Hypothalamus (tissue), 51 donors: ENCODE measurements around the gene UFC1.

Experiments used
- DNase-seq, 51 donors: peaks; one replicate each; lab custom pipeline; 2025; lab: John Stamatoyannopoulos, UW

The UFC1 gene

DNA sequence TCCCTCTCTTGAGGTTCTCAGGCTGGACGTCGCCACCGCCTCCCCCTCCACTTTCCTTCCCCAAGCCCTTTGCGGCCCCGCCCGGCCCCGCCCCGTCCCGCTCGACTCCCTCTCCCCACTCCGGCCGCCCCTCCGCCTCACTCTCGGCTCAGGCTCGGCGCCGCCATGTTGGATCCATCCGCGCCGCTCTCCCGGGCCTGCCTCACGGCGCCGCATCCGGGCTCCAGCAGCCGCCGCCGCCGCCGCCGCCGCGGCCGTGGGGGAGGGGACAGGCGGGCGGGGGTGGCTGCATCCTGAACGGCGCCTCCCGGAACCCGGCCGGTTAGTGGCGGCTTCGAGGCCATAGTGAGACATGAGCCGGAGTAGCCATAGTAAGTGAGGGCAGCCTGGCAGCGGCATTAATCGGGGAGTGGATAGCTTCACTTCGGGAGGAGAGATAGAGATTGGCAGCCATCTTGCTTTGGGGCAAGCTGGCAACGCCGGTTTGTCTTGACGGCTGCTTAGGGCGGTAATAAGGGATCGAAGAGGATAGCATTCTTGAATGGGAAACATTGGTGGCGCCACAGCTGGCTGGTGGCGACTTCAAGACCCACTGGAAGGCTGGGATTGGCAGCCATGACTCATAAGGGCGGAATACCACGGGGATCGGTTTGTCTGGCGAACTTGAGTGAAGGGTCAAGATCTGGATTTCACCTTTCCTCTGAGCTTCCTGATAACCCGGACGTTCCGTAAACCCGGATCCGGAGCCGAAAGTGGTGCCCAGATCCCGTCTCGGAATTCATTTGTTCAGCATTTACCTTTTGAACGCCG lies 21.2 kb upstream of the UFC1 start, which contains the start of gene DEDD:
Gene DEDD, minus strand, starts transcription at position 258 of the 810 bp plus-strand sequence. CDS start 8,205 bp downstream, outside the sequence.
- peak; percentile 63 to 97 (median 89) for DNase-seq

DNA sequence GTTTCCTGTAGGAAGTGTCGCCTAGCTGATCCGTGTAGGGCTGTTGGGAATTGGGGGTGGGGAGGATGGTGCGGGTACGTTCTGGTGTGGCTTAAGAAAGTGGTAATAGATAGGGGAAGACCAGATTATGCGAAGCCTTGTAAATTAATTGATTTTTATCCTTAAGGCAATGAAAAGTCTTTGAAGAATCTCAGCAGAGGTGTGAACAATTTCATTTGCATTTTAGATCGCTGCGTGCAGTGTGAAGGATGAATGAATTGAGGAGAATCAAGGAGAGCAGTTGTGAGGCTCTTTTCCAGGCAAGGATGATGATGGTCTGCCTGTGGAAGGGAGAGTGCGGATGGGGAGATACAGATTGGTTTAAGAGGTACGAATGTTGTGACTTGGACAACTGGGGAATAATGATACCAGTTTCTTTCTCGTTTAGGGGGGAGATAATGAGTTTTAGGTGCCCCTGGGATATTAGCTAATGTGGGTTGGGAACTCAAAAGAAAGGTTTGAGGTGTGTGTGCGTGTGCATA lies 20.5 kb upstream of the UFC1 start:
- peak in 1 of 51 donors; percentile 7 for DNase-seq

DNA sequence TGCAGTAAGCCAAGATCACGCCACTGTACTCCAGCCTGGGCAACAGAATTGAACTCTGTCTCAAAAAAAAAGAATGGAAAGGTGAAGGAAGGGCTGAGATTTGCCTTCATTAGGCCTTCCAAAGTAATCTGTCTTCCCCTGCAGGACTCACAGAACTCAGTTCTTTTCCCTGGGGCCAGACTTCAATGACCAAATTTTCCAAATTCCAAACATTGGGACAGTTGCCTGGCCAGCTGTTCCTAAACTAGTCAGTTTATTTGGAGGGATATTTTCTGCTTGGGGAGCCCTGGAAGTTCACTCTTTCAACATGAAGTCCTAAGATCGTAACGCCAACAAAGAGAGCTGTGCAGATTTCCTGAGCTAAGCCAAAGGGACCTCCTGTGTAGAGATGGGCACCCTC lies 15.9 kb upstream of the UFC1 start:
- no peak for DNase-seq

DNA sequence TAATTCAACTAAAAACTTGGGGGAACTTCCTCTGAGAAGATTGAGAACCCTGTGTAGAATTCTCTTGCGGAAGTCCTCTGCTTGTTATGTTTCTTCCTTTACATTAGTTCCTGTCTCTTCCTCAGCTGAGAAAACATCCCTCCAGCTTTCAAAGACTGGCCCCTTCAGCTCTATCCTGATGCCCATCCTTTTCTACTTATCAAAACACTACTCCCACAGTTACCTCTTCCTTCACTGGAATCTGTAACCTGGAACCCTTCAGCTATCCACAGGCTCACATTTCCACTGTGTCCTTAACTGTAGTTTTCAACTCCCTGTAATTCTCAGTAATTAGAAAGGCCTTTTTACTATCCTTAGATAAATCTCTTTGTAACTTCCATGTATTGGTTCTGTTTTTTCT lies 15.3 kb upstream of the UFC1 start:
- DNase-seq, result no peak

DNA sequence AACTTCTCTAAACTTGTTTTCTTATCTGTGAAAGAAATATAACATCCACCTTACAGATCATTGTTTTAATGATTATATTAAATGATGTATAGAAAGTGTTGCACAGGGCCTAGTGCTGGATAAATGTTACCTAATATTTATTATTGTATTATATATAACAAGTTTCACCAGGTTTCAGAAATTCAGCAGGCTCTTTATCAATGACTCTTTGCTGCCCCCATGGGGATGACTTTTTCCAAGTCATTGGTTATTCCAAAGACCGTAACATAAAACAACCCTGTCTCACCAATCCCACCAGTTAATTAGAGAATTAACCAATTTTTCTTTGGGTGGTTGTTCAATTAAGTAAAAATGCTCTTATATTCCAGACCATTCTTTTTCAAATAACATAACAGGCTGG lies 14.0 kb upstream of the UFC1 start:
- peak in 7 of 51 donors; percentile 6 to 39 (median 16) for DNase-seq

DNA sequence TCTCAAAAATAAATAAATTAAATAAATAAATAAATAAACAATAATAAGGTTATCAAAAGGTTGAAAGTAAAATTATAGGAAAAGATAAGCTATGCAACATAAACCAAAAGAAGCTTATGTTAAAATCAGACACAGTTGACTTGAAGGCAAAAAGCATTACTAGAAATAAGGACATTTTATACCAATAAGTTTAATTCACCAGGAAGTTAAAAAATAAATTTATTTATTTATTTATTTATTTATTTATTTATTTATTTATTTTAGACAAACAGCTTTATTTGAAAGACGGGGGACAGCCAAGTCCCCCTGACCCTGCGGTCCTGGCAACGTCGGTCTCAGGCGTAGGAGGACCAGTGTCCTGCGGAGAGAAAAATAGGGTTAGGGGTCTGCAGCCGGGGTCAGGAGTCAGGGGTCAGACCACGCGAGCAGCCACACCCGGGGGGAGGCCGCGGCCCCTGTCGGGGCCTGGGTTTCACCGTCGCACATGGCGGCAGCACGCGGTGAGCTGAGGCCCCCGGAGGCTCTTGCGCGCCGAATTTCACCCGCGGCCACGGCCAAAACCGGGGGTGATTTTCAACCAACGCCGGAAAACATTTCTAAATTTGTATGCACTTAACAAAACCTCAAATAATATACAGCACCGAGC lies 12.9 kb upstream of the UFC1 start:
- DNase-seq, result no peak

DNA sequence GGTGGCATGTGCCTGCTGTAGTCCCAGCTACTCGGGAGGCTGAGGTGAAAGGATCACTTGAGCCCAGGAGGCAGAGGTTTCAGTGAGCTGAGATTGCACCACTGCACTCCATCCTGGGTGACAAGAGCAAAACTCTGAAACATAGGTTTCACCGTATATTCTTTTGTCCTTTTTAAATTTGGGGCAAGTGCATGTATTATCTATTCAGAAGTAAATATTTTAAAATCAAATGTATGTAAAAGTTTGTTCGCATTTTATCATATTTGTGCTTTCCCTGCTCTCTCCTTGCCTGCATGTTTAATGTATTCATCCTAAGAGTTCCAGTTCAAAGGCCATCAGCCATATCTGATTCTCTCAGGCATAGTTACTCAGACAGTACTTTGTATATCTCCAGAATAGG lies 7.9 kb upstream of the UFC1 start:
- DNase-seq, result no peak

DNA sequence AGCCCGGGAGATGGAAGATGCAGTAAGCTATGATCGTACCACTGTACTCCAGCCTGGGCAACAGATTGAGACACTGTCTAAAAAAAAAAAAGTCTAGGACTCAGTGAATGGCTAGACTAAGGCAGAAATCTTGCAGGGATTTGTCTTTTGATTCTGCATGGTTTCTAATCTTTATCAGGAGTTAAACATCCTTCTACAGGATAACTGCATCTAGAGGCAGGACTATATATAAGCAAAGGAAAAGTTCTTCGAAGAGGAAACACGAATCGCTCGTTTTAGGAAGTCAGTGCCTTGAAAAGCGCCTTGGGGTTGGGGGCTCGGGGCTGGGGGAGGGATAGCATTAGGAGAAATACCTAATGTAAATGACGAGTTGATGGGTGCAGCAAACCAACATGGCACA lies 602 bp upstream of the UFC1 start:
- DNase-seq, result no peak

DNA sequence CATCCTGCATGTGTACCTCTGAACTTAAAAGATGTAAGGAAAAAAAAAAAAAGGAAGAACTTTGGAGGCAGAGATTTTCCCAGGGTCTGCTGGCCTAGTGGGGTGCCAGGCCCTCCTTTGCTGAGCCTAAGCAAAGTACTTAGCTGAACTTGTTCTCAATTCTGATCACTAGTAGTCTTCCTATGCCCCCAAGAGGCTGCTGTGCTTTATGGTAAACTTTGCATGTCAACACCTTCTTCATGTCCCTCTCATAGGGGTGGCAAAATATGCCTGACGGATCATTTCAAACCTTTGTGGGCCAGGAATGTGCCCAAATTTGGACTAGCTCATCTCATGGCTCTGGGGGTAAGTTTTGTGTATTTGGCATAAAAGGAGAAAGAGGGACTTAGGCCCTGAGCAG lies 4.1 kb downstream of the UFC1 start:
- no peak for DNase-seq

DNA sequence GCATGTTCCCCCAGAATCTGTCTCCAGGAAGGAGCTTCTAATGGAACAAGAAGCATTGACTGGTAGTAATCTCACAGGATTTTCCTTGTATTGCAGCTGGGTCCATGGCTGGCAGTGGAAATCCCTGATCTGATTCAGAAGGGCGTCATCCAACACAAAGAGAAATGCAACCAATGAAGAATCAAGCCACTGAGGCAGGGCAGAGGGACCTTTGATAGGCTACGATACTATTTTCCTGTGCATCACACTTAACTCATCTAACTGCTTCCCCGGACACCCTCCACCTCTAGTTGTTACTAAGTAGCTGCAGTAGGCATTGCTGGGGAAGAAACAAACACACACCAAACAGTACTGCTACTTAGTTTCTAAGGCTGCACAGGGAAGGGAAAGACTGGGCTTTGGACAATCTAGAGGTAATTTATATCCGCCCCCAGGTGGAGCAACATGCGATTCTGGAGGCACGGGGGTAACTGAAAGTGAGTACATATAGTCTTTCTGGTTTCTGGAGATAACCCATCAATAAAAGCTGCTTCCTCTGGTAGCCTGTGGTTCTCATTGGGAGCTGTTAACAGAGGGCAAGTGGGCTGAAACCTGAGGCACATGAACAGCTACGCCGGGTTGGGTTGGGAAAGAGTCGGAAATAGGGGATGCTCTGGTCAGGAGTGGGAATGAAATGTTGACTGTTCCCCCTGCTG lies 4.7 kb downstream of the UFC1 start:
- DNase-seq, result no peak

DNA sequence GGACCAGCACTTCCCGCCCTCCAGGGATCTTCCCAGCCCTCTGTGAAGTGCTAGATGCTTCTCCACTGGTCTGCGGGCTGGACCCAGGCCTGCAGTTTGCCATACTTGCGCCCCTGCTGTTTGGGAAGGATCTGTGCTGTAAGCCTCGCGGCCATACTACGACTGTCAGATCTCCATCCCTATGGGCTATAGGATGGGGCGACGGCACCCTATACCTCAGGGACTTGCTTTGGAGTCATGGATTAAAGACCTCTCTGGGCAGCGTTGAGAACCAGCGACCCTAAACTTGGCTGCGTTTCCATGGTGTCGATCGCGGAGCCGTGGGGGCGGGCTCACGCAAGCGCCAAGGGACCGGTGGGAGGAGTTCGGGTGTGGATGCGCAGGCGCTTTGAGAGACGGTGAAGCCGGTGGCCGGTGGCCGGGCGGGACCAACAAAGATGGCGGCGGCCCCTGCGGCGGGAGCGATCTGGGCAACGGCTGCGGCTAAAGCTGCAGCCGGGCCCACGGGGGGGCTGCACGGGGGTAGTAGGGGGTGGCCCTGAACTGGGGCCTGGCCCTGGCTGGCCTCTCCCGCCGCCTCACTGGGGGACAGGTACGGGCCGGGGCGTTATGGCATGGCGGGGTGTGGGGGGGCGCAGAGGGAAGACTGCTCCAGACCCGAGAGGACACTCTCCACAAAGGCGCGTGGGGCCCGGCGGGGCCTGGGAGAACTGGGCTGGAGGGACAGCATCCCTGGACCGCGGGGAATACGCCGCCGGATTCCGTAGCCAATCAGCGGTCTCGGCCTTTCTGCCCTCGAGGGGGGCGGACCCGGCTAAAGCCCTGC lies 5.5 kb downstream of the UFC1 start, which contains the start of gene USP21:
Gene USP21, plus strand, starts transcription at position 414 of the 826 bp plus-strand sequence. CDS start 1,141 bp downstream, outside the sequence.
- DNase-seq, result peak; percentile 39 to 97 (median 90)

DNA sequence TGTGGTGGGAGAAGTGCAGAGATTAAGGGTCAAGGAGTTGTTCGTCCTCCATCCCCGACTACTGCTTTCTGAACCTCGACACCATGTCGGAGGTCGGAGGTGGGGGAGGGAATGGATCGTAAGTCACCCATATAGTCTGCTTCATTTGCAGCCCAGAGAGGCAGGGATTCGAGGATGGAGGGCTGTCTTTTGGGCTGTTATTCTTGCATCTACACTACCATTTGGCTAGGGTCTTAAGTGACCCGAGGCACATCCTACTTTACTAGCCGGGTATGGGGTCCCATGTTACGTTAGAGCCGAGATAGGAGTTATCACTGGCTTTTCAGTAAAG lies 6.1 kb downstream of the UFC1 start:
- peak in 2 of 51 donors; percentile 48 to 63 for DNase-seq

DNA sequence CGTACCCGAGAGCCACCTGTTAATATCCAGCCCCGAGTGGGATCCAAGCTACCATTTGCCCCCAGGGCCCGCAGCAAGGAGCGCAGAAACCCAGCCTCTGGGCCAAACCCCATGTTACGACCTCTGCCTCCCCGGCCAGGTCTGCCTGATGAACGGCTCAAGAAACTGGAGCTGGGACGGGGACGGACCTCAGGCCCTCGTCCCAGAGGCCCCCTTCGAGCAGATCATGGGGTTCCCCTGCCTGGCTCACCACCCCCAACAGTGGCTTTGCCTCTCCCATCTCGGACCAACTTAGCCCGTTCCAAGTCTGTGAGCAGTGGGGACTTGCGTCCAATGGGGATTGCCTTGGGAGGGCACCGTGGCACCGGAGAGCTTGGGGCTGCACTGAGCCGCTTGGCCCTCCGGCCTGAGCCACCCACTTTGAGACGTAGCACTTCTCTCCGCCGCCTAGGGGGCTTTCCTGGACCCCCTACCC lies 6.9 kb downstream of the UFC1 start:
- no peak for DNase-seq

DNA sequence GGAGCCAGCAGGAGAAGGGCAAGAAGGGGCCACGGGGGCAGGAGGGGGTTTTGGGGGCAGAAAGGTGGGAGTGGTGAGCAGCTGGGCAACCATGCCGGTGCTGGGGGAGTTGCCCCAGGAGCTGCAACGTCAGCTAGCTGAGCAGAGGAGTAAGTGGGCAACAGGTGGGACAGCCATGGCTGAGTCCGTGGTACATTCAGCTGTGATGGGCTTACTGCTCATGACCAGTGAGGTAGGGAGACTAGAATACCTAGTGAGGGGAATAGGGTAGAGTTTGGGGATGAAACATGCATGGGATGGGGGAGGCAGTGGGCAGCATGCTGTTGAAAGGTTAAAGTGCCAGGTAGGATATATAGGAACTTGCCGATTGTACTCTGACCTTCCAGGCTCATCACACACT lies 7.9 kb downstream of the UFC1 start:
- no peak for DNase-seq

DNA sequence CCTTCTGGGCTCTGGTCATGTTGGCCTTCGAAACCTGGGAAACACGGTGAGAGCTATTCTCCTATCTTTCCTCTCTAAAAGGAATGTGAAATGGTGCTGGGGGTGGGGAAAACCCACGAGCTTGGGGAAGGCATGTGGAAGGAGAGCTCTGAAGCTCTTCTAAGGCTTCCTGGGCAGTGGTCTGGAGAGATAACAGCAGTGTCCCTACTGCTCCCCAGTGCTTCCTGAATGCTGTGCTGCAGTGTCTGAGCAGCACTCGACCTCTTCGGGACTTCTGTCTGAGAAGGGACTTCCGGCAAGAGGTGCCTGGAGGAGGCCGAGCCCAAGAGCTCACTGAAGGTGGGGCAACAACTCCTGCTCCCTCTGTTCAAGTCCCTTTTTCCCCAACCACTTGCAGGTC lies 8.3 kb downstream of the UFC1 start:
- no peak for DNase-seq

DNA sequence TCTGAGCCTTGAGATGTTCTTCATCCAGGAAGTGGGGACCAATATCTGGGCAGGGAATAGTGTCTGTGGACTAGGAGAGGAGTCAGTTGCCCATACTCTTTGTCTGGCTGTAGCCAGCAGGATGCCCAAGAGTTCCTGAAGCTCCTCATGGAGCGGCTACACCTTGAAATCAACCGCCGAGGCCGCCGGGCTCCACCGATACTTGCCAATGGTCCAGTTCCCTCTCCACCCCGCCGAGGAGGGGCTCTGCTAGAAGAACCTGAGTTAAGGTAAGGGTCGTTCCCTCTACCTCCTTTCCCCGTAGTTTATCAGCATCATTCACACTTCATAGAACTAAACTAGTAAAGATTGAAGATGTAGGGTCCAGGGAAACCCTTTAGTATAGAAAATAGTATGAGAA lies 9.0 kb downstream of the UFC1 start:
- no peak for DNase-seq

DNA sequence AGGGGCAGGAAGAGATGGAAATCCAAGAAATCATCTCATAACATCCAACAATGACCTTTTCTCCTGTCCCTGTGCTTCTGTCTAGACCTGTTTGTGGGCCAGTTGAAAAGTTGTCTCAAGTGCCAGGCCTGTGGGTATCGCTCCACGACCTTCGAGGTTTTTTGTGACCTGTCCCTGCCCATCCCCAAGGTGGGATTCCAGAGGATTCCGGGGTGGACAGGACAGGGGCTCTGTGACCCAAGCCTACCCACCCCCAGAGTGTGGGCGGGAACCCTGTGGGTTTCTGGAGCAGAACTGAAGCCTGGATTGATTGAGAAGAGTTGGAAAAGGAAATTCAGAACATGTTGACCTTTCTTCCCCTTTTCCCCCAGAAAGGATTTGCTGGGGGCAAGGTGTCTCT lies 10.0 kb downstream of the UFC1 start:
- DNase-seq, result no peak

DNA sequence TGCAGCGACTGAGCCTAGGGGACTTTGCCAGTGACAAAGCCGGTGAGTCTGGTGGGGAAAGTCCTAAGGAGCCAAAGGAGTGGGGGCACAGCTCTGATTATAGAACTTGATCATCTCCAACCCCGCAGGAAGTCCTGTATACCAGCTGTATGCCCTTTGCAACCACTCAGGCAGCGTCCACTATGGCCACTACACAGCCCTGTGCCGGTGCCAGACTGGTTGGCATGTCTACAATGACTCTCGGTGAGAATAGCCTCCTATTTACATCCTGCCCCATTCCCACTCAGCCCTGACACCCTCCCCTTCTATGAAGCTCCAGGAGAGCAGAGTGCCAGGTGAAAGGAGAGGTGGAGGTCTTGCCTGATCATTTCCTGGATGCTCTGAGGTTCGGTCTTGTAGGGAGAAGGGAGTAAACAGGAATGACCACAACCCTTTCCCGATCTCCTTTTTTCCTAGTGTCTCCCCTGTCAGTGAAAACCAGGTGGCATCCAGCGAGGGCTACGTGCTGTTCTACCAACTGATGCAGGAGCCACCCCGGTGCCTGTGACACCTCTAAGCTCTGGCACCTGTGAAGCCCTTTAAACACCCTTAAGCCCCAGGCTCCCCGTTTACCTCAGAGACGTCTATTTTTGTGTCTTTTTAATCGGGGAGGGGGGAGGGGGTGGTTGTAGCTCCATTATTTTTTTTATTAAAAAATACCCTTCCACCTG lies 11.3 kb downstream of the UFC1 start:
- DNase-seq, result no peak
